Neural cell (in vitro differentiated cells): Measurements from ENCODE around the gene SLC2A8.

Experiments
- CTCF ChIP-seq: fragments of 450-650 bp; IDR thresholded peaks from 2 replicates; pipeline ENCODE4 v1.5.1; 2014; ENCODE audit warnings: antibody characterized with exemption, mild to moderate bottlenecking, moderate library complexity; ENCODE audit not compliant: poor library complexity, severe bottlenecking
- EP300 ChIP-seq: fragments of 450-650 bp; conservative IDR thresholded peaks from 2 replicates; pipeline ENCODE4 v1.6.1; 2014; ENCODE audit warnings: antibody characterized with exemption, mild to moderate bottlenecking, moderate library complexity; ENCODE audit not compliant: poor library complexity, severe bottlenecking
- EZH2 ChIP-seq: fragments of 200-600, 300-800 bp; shearing (Covaris generic), sonication (generic); IDR thresholded peaks from 2 replicates; pipeline ENCODE4 v1.6.1; 2014; ENCODE audit warnings: antibody characterized with exemption, low read length, borderline replicate concordance, mild to moderate bottlenecking; ENCODE audit not compliant: insufficient read depth, poor library complexity, severe bottlenecking
- RAD21 ChIP-seq: fragments of 450-650 bp; conservative IDR thresholded peaks from 2 replicates; pipeline ENCODE4 v1.6.1; 2014; ENCODE audit warnings: antibody characterized with exemption, mild to moderate bottlenecking, moderate library complexity

- TF ChIP-seq EP300, result no peak
- TF ChIP-seq CTCF, result no peak
- TF ChIP-seq RAD21, result no peak
- no peak for TF ChIP-seq EZH2
These were observed 22.4 kb downstream of the SLC2A8 start for GRCh38 chr9:127419348-127419747.
